ENCODE measurements around the gene CARM1. TPM values are rescaled to one million over a fixed set of nuclear protein-coding genes. Genes with fewer than 3 reads are reported as not detected.

CARM1 gene
- total RNA-seq, 6 experiments from 2014 or later: 67.2 to 82.1 (median 76.8) TPM

DNA sequence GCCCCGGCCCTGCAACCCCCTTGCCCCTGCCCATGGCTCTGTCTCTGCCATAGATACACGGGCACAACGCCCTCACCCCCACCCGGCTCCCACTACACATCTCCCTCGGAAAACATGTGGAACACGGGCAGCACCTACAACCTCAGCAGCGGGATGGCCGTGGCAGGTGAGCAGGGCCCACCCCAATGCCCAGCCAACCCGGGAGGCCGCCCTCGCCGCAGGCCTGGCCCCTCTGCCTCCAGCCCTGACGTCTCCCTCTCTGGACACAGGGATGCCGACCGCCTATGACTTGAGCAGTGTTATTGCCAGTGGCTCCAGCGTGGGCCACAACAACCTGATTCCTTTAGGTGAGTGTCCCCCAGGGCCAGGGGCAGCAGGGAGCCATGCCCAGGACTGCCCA lies 49.4 kb downstream of the CARM1 start:
- no peak for TF ChIP-seq CTCF (IDR thresholded peaks at IDR 0.05)
- Mint-ChIP-seq H3K27me3 (ENCODE audit: insufficient read depth) (peaks cover 12% of the 10 kb centered on the region), H3K9me3 (no peaks in the 10 kb centered on the region), H3K4me1 (ENCODE audit: low read depth) (peaks cover 4% of the 10 kb centered on the region), H3K4me3 (no peak overlapping the region), H3K36me3 (ENCODE audit: low read depth) (peaks cover 10% of the 10 kb centered on the region; the same call in 1 of the 2 replicates), H3K27ac (no peak overlapping the region)
- no peak for DNase-seq

- Mint-ChIP-seq H3K4me1 (ENCODE audit: low read depth) (no peaks in the 10 kb centered on the region), H3K4me3 (no peak overlapping the region), H3K27ac (no peak overlapping the region), H3K9me3 (no peaks in the 10 kb centered on the region), H3K36me3 (ENCODE audit: low read depth) (peaks cover 10% of the 10 kb centered on the region; the same call in 1 of the 2 replicates), H3K27me3 (ENCODE audit: insufficient read depth) (peaks cover 14% of the 10 kb centered on the region)
- TF ChIP-seq CTCF (IDR thresholded peaks at IDR 0.05): no peak
- DNase-seq: no peak
Observed at GRCh38 chr19:10921199-10921909, 50.0 kb downstream of the CARM1 start.

DNA sequence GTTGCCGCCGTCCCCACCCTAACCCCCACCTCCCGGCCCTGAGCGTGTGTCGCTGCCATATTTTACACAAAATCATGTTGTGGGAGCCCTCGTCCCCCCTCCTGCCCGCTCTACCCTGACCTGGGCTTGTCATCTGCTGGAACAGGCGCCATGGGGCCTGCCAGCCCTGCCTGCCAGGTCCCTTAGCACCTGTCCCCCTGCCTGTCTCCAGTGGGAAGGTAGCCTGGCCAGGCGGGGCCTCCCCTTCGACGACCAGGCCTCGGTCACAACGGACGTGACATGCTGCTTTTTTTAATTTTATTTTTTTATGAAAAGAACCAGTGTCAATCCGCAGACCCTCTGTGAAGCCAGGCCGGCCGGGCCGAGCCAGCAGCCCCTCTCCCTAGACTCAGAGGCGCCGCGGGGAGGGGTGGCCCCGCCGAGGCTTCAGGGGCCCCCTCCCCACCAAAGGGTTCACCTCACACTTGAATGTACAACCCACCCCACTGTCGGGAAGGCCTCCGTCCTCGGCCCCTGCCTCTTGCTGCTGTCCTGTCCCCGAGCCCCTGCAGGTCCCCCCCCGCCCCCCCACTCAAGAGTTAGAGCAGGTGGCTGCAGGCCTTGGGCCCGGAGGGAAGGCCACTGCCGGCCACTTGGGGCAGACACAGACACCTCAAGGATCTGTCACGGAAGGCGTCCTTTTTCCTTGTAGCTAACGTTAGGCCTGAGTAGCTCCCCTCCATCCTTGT lies 50.7 kb downstream of the CARM1 start:
- Mint-ChIP-seq H3K27me3 (ENCODE audit: insufficient read depth) (peaks cover 14% of the 10 kb centered on the region), H3K36me3 (ENCODE audit: low read depth) (peaks cover 10% of the 10 kb centered on the region; the same call in 1 of the 2 replicates), H3K4me1 (ENCODE audit: low read depth) (peaks cover 1% of the 10 kb centered on the region), H3K4me3 (no peak overlapping the region), H3K9me3 (no peaks in the 10 kb centered on the region), H3K27ac (no peak overlapping the region)
- TF ChIP-seq CTCF (IDR thresholded peaks at IDR 0.05): no peak
- no peak for DNase-seq

GRCh38 chr19:10922638-10923014 lies 51.3 kb downstream of the CARM1 start:
- Mint-ChIP-seq H3K9me3 (no peaks in the 10 kb centered on the region), H3K27me3 (ENCODE audit: insufficient read depth) (peaks cover 14% of the 10 kb centered on the region), H3K4me1 (ENCODE audit: low read depth) (peaks cover 7% of the 10 kb centered on the region), H3K27ac (no peak overlapping the region), H3K36me3 (ENCODE audit: low read depth) (peaks cover 16% of the 10 kb centered on the region), H3K4me3 (no peak overlapping the region)
- TF ChIP-seq CTCF (IDR thresholded peaks at IDR 0.05): no peak
- DNase-seq: no peak

DNA sequence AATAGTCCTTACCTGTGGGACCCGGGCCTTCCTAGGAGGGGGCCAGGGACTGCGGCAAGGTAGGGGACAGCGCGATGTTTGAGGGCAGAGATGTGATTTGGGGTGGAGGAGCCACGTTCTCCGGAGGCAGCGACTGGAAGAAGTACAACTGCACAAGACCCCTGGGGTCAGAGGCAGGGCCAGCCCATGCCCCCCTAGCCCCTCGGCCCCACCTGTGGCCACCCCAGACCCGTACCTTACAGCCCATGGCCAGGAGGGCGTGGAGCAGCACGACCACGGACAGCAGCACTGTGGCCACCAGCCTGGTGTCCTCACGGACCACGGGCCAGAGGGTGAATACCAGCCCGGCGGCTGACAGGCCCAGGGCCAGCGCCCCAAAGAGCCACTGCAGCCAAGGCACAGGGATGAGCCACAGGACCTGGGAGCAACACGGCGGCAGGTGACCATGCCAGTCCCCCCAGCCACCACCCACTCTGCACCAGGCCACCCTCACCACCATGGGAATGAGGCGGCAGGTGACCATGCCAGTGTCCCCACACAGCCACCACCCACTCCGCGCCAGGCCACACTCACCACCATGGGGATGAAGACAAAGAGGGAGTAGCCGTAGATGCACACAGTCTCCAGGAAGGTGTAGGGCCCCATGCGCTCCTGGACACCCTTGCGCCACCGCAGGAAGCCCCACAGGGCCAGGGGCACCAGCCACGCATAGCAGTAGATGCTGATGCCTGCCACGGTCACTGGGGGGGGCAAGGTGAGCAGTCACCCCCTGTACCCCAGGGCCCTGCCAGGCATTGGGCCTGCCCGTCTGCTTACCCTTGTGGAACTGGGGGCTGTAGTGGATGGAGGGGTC lies 52.1 kb downstream of the CARM1 start:
- Mint-ChIP-seq H3K9me3 (no peaks in the 10 kb centered on the region), H3K36me3 (ENCODE audit: low read depth) (peaks cover 20% of the 10 kb centered on the region), H3K27me3 (ENCODE audit: insufficient read depth) (peaks cover 12% of the 10 kb centered on the region), H3K4me3 (no peak overlapping the region), H3K4me1 (ENCODE audit: low read depth) (peaks cover 9% of the 10 kb centered on the region), H3K27ac (no peak overlapping the region)
- no peak for DNase-seq
- TF ChIP-seq CTCF (IDR thresholded peaks at IDR 0.05): no peak
